Skin epidermis (tissue), 12 donors: ENCODE data around the gene NAT14.

ENCODE experiments used
- H3K27ac ChIP-seq, 21 experiments: fragments of 200-600 bp; sonication (generic) in 11 of 21; one replicate each; pipeline ENCODE4 v1.5.0; 2020; ENCODE audit warnings: mild to moderate bottlenecking in 3 of 21, inconsistent platforms in 2 of 21, moderate library complexity in 2 of 21
- H3K4me3 ChIP-seq, 7 experiments: fragments of 200-600 bp; sonication (generic) in 2 of 7; one replicate each; pipeline ENCODE4 v1.5.0; 2020; ENCODE audit warnings: inconsistent platforms in 2 of 7, mild to moderate bottlenecking in 2 of 7, moderate library complexity in 1 of 7

NAT14 gene

GRCh38 chr19:55465460-55466240, 19.3 kb upstream of the NAT14 start:
- no peak overlapping the region for H3K4me3 ChIP-seq
- no peak overlapping the region for H3K27ac ChIP-seq

GRCh38 chr19:55466241-55466614, 18.8 kb upstream of the NAT14 start:
- H3K4me3 ChIP-seq, result no peak overlapping the region
- no peak overlapping the region for H3K27ac ChIP-seq

- H3K27ac ChIP-seq, result no peak overlapping the region
Measured at GRCh38 chr19:55467236-55468053, 17.5 kb upstream of the NAT14 start.

GRCh38 chr19:55468054-55468393, 17.0 kb upstream of the NAT14 start:
- H3K27ac ChIP-seq, result no peak overlapping the region
- no peak overlapping the region for H3K4me3 ChIP-seq

More at GRCh38 chr19:55467236-55468053, 17.5 kb upstream of the NAT14 start:
- H3K4me3 ChIP-seq, result no peak overlapping the region

GRCh38 chr19:55471266-55471665, 13.7 kb upstream of the NAT14 start:
- H3K27ac ChIP-seq, result no peak overlapping the region

GRCh38 chr19:55472463-55472862, 12.5 kb upstream of the NAT14 start:
- H3K27ac ChIP-seq, result peak overlapping the region in 1 of 21 experiments; percentile 12
- H3K4me3 ChIP-seq, result no peak overlapping the region

More at GRCh38 chr19:55471266-55471665, 13.7 kb upstream of the NAT14 start:
- H3K4me3 ChIP-seq, result no peak overlapping the region

- no peak overlapping the region for H3K4me3 ChIP-seq
- H3K27ac ChIP-seq, result peak overlapping the region in 6 of 21 experiments; percentile 4 to 47 (median 12)
Measured at GRCh38 chr19:55473225-55474012, 11.6 kb upstream of the NAT14 start.

GRCh38 chr19:55474269-55475265, 10.4 kb upstream of the NAT14 start:
- no peak overlapping the region for H3K4me3 ChIP-seq
- H3K27ac ChIP-seq, result peak overlapping the region in 8 of 21 experiments; percentile 1 to 96 (median 32)

GRCh38 chr19:55476100-55476775, 8.8 kb upstream of the NAT14 start, which contains the start of gene ZNF628:
TSS of gene ZNF628 (plus strand) at chr19:55476617. CDS start at chr19:55479911, 3,294 bp downstream.
- peak within 1 kb of the TSS; percentile 52 to 71 (median 65) for H3K4me3 ChIP-seq
- peak within 1 kb of the TSS; percentile 77 to 98 (median 93) for H3K27ac ChIP-seq

- Histone ChIP-seq H3K27ac (peak overlapping the region in 2 of 21 experiments; percentile 83), H3K4me3 (peak overlapping the region in 1 of 7 experiments; percentile 69)
Measured at GRCh38 chr19:55477905-55478304, 7.1 kb upstream of the NAT14 start.

- H3K4me3 ChIP-seq, result no peak overlapping the region
- no peak overlapping the region for H3K27ac ChIP-seq
Measured at GRCh38 chr19:55478364-55478763, 6.6 kb upstream of the NAT14 start.

GRCh38 chr19:55479045-55479444, 5.9 kb upstream of the NAT14 start:
- Histone ChIP-seq H3K27ac (no peak overlapping the region), H3K4me3 (no peak overlapping the region)

- no peak overlapping the region for H3K4me3 ChIP-seq
- no peak overlapping the region for H3K27ac ChIP-seq
Measured at GRCh38 chr19:55479451-55480230, 5.3 kb upstream of the NAT14 start.

GRCh38 chr19:55481148-55481793, 3.7 kb upstream of the NAT14 start:
- no peak overlapping the region for H3K27ac ChIP-seq
- no peak overlapping the region for H3K4me3 ChIP-seq

- Histone ChIP-seq H3K4me3 (no peak overlapping the region), H3K27ac (no peak overlapping the region)
Measured at GRCh38 chr19:55481794-55482155, 3.2 kb upstream of the NAT14 start.

- Histone ChIP-seq H3K4me3 (no peak overlapping the region), H3K27ac (no peak overlapping the region)
Measured at GRCh38 chr19:55482156-55482961, 2.6 kb upstream of the NAT14 start.
